Ramos (cell line): Measurements from ENCODE around the gene DNAI1.

Experiments
- in situ Hi-C: fragments of 300-500 bp; cut with MboI; formaldehyde crosslinking; loops from one replicate; pipeline ENCODE4 v1.14.3; 2022; ENCODE audit warnings: low sequenced_read_pairs; ENCODE audit not compliant: unreplicated experiment

The DNAI1 gene

DNA sequence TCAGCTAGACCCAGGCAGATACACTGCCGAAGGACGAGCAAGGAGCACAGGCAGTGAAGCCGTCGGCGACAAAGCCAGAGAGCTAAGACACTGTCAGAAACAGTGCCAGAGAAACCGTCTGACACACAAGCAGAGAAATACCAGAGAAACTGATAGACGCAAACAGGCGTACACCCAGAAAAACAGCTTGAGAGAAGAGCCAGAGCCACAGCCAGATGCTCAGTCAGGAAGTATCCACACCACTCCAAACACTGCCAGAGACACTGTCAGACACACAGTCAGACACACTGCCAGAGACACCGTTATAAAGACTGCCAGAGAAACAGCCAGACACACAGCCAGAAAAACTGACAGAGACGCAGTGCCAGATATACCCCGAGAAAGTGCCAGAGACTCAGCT is 111.8 kb downstream of the DNAI1 start:
- in situ Hi-C loops = no loop called here
